ENCODE results near the gene FPR1.
A peak's percentile ranks its signal among the peaks of the same experiment; 100 is the strongest.

The FPR1 gene, protein sequence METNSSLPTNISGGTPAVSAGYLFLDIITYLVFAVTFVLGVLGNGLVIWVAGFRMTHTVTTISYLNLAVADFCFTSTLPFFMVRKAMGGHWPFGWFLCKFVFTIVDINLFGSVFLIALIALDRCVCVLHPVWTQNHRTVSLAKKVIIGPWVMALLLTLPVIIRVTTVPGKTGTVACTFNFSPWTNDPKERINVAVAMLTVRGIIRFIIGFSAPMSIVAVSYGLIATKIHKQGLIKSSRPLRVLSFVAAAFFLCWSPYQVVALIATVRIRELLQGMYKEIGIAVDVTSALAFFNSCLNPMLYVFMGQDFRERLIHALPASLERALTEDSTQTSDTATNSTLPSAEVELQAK

DNA sequence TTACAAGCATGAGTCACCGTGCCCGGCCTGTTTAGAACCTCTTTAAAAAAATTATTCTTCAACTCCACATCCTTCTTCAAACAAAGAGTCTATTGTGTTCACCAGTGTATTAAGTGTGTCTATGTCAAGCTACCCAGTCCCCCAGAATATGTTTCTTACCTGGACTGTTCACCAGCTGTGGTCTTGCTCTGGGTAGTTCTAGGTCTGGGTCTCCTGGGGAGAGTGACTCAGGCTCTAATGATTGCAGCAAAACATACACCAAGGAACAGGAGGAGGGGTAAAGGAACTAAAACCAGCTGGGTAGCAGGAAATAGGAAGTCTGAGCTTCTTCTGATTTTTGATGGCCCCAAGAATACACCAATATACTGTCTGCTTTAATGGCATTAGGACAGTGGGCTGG lies at the start of gene FPR1:
Gene FPR1 (minus strand): TSS at position 224 of the 400 bp plus-strand sequence. CDS start 4,884 bp downstream, outside the sequence.
- DNase-seq (ENCODE audit: low read depth in 3 of 3, low spot score in 1 of 3) = no peak

- DNase-seq (ENCODE audit: low read depth in 3 of 3, low spot score in 1 of 3) = no peak
Observed at GRCh38 chr19:51800473-51801244, 49.0 kb upstream of the FPR1 start.

- DNase-seq (ENCODE audit: low read depth in 3 of 3, low spot score in 1 of 3) = no peak
Observed at GRCh38 chr19:51799774-51800472, 48.2 kb upstream of the FPR1 start.

DNA sequence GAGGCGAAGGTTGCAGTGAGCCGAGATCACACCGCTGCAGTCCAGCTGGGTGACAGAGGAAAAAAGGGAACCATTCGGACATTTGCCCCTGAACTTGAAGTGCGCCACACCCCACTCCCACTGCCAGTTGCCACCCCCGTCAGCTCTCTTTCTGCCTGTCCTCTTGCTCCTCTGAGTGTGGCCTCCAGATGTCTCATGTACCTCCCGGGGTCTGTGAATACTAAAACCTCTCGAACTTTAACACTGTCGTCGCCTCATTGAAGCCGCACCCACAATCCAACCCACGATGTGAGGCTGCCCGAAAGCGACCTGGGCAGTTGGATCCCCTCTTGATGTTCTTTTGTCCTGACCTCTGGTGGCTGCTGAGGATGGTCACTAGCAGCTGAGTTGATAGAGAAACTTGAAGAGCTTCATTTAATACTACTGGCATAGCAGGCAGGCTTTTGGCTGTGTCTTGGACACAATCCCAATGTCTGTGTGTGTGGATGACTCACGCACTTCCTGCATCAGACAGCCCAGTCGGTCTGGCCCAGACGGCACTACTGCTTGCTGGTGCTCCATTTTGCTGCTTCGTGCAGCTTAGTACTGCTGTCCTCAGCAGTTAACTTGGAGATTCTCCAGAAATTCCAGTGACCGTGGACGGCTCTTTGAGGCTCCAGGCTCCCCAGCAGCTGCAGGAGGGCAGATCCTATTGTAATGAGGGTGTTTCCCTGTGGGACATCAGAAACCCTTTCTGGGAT lies 47.5 kb upstream of the FPR1 start:
- DNase-seq (ENCODE audit: low read depth in 3 of 3, low spot score in 1 of 3) = no peak

- no peak for DNase-seq (ENCODE audit: low read depth in 3 of 3, low spot score in 1 of 3)
Observed at GRCh38 chr19:51798062-51798461, 46.4 kb upstream of the FPR1 start.

GRCh38 chr19:51797480-51797879 lies 45.8 kb upstream of the FPR1 start:
- no peak for DNase-seq (ENCODE audit: low read depth in 3 of 3, low spot score in 1 of 3)

DNA sequence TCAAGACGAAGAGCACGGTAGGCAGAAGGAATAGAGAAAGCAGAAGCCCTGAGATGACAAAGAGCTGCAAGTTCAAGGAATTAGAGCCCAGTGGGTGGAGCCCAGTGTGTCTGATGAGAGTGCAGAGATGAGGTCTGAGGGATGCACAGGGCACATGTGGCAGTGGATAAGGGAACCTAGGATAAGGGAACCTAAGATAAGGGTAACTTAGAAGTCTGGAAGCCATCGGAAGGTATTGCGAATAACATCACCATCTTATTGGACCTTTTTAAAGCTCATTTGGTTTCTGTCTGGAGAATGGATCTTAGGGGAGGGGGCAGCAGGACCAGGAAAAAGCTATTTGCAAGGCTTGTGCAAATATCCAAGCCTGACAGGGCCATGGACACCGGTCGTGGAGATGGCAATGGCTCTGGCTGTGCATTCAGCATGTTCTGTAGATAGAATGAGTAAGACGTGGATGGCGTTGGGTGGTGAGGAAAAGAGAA lies 44.6 kb upstream of the FPR1 start:
- no peak for DNase-seq (ENCODE audit: low read depth in 3 of 3, low spot score in 1 of 3)

GRCh38 chr19:51794885-51795490 lies 43.3 kb upstream of the FPR1 start, which contains the start of gene FPR3:
Gene FPR3, plus strand, starts transcription at chr19:51795157. Its CDS starts 28,592 bp downstream, at chr19:51823749.
- no peak for DNase-seq (ENCODE audit: low read depth in 3 of 3, low spot score in 1 of 3)

- no peak for DNase-seq (ENCODE audit: low read depth in 3 of 3, low spot score in 1 of 3)
Observed at GRCh38 chr19:51793994-51794393, 42.3 kb upstream of the FPR1 start.

DNA sequence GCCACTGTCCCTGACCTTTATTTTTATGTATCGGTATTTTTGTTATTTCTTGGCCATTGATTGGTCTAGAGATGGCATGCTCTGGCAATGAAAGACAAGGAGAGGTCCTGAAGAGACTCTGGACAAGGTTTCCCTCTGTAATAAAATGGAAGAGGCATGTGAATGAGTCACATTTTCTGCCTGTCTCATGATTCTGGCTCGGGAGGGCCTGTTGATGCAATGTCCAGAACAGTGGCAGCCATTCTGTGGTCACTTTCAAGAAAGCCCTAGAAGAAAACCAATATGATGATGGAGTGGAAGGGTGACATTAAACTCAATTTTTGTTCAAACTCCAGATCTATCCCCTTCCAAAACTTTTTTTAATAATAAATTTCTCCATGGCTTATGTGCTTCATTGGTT lies 41.3 kb upstream of the FPR1 start:
- no peak for DNase-seq (ENCODE audit: low read depth in 3 of 3, low spot score in 1 of 3)

GRCh38 chr19:51789061-51789795 lies 37.5 kb upstream of the FPR1 start:
- no peak for DNase-seq (ENCODE audit: low read depth in 3 of 3, low spot score in 1 of 3)

GRCh38 chr19:51788029-51788428 lies 36.4 kb upstream of the FPR1 start:
- no peak for DNase-seq (ENCODE audit: low read depth in 3 of 3, low spot score in 1 of 3)

DNA sequence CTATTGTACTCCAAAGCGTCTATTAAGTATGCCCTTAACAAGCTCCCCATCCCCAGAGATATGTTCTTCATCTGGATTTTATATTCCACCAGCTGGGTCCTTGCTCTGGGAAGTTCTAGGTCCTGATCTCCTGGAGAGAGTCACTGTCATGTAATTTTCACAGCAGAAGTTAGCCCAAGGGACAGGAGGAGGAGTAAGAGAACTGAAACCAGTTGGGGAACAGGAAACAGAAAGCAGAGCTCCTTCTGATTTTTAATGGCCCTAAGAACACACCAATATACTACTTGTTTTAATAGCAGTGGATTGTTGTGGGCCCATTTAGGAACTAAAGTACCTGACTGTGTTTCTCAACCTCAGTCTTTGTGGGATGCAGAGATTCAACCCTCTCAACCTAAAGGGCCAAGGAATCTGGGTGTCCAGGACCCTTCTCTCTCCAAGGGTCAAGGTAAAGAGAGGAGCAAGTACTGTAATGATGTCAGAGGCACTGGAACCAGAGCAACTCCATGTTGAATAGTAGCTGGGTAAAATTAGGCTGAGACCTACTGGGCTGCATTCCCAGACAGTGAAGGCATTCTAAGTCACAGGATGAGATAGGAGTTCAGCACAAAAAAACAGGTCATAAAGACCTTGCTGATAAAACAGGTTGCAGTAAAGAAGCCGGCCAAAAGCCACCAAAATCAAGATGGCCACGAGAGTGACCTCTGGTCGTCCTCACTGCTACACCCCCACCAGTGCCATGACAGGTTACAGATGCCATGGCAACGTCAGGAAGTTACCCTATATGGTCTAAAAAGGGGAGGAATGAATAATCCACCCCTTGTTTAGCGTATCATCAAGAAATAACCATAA lies 35.2 kb upstream of the FPR1 start:
- no peak for DNase-seq (ENCODE audit: low read depth in 3 of 3, low spot score in 1 of 3)

DNA sequence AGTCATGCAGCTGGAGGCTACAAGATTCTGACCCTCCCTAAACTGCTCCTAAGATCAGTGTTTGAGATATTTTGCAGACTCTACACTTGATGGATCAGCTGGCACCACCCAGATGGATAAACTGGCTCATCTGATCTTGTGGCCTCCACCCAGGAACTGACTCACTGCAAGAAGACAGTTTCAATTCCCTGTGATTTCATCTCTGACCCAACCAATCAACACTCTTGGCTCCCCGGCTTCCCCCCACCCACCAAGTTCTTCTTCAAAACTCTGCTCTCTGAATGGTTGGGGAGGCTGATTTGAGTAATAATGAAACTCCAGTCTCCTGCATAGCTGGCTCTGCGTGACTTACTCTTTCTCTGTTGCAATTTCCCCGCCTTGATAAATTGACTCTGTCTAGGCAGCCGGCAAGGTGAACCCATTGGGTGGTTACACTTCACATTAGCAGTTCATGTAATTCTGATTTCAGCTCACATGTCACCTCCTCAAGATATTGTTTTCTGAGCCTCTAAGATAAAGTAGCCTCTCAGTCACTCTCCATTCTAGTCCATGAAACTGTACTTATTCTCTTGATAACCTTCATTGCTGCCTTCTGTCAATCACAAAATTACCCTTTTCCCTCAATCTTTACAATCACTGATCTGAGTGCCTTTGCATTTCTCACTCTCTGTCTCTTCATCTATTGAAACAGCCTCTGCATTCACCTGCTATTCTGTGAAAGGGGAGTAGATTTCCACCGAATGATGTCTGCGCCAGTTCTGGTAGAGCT lies 33.4 kb upstream of the FPR1 start:
- peak in 1 of 3 donors; percentile 10 for DNase-seq (ENCODE audit: low read depth in 3 of 3, low spot score in 1 of 3)

DNA sequence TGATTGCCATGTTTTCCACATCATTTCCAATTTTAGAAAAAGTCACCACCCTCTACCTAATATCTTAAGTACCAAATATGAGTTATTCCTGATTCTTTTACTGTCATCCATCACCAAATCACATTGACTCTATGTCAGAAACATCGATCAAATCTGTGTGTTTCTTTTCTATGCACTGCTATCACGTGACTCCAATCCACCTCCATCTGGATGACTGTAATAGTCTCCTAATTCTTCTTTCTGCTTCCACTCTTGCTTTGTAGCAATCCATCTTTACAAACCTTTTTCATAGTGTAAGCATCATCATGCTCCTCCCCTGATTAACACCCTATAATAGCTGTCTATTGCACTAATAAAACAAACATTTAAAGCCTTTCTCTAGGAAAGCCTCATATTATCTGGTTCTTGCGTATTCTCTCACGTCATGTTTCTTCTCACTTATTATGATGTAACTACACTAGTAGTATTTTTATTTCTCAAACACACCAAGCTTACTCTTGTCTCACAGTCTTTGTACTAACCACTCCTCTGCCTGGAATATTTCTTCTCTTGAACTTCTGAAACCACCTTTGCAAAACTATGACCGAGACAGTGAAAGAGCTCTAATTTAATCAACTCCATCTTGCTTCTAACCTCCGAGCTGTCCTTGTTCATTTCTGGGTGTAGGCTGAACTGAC lies 32.6 kb upstream of the FPR1 start:
- no peak for DNase-seq (ENCODE audit: low read depth in 3 of 3, low spot score in 1 of 3)

- no peak for DNase-seq (ENCODE audit: low read depth in 3 of 3, low spot score in 1 of 3)
Observed at GRCh38 chr19:51783372-51783771, 31.7 kb upstream of the FPR1 start.

- no peak for DNase-seq (ENCODE audit: low read depth in 3 of 3, low spot score in 1 of 3)
Observed at GRCh38 chr19:51781999-51782398, 30.3 kb upstream of the FPR1 start.

- DNase-seq (ENCODE audit: low read depth in 3 of 3, low spot score in 1 of 3) = no peak
Observed at GRCh38 chr19:51780270-51780669, 28.6 kb upstream of the FPR1 start.
